B cell (primary cell): Measurements from ENCODE around the gene CLN3. TPM values are rescaled to one million over a fixed set of nuclear protein-coding genes. Genes with fewer than 3 reads are reported as not detected.

Source experiments
- ATAC-seq: fragments of 200-7000 bp; cut with Tn5 transposase; one replicate; pipeline ENCODE4 v1.10.0; 2021; ENCODE audit warnings: low read depth, mild to moderate bottlenecking, moderate number of reproducible peaks, moderate library complexity
- CTCF ChIA-PET: fragments of 350-600 bp; sonication (Branson Sonifier 250); formaldehyde crosslinking; loops from one replicate; lab custom pipeline; 2021; ENCODE audit warnings: antibody characterized with exemption, inconsistent platforms; lab: Charles Lee
- POLR2A ChIA-PET: fragments of 350-600 bp; sonication (Branson Sonifier 250); formaldehyde crosslinking; loops from one replicate; lab custom pipeline; 2021; ENCODE audit warnings: antibody characterized with exemption; lab: Charles Lee
- DNase-seq: peaks from one replicate; pipeline ENCODE4 v3.0.0; 2013
- H2AFZ ChIP-seq: 2 replicates; pipeline ENCODE4 v1.6.1; 2012; ENCODE audit warnings: mild to moderate bottlenecking, low read depth, low read length; ENCODE audit not compliant: insufficient read depth, poor library complexity, severe bottlenecking
- H3K27ac ChIP-seq, 2 donors: 1 replicate in 1 of 2; 2 replicates in 1 of 2; pipeline ENCODE4 v1.5.1; 2012 to 2013; ENCODE audit warnings: low read length in 2 of 2, mild to moderate bottlenecking in 2 of 2, moderate library complexity in 1 of 2
- H3K27me3 ChIP-seq, 4 experiments: fragments of 200-600 bp in 1 of 4; sonication (generic) in 1 of 4; replicated peaks in 1 of 4; 1 replicate in 2 of 4; 2 replicates in 2 of 4; pipeline versions ENCODE4 v1.6.1 to v1.7.0; 2013 to 2016; ENCODE audit warnings: low read length in 3 of 4, mild to moderate bottlenecking in 2 of 4, mixed read lengths in 1 of 4, moderate library complexity in 1 of 4; ENCODE audit not compliant: insufficient read depth in 4 of 4, control insufficient read depth in 3 of 4; ENCODE audit errors: control extremely low read depth in 1 of 4
- H3K36me3 ChIP-seq, 2 experiments: replicated peaks in 1 of 2; 1 replicate in 1 of 2; 2 replicates in 1 of 2; pipeline versions ENCODE4 v1.6.1 to v1.7.1; 2013; ENCODE audit warnings: low read length in 1 of 2; ENCODE audit not compliant: insufficient read depth in 2 of 2, control insufficient read depth in 1 of 2; ENCODE audit errors: control extremely low read depth in 1 of 2, extremely low read depth in 1 of 2
- H3K4me1 ChIP-seq, 2 donors: fragments of 200-600 bp in 1 of 2; sonication (generic) in 1 of 2; 1 replicate in 1 of 2; 2 replicates in 1 of 2; pipeline versions ENCODE4 v1.5.1 to v1.6.1; 2013 to 2017; ENCODE audit warnings: low read length in 2 of 2; ENCODE audit not compliant: control insufficient read depth in 2 of 2, insufficient read depth in 2 of 2
- H3K4me2 ChIP-seq: replicated peaks from 2 replicates; pipeline ENCODE3; 2012; ENCODE audit warnings: mild to moderate bottlenecking, low read depth, low read length; ENCODE audit not compliant: poor library complexity, severe bottlenecking
- H3K4me3 ChIP-seq, 5 experiments: fragments of 200-600 bp in 1 of 5; sonication (generic) in 1 of 5; 1 replicate in 3 of 5; 2 replicates in 2 of 5; pipeline versions ENCODE4 v1.5.1 to v1.7.0; 2011 to 2016; ENCODE audit warnings: low read length in 4 of 5, mild to moderate bottlenecking in 4 of 5, low read depth in 2 of 5, control low read depth in 1 of 5, moderate library complexity in 1 of 5; ENCODE audit not compliant: insufficient read depth in 1 of 5; ENCODE audit errors: control extremely low read depth in 1 of 5, extremely low read depth in 1 of 5
- H3K79me2 ChIP-seq: fragments of 200-600 bp; sonication (generic); one replicate; pipeline ENCODE4 v1.6.0; 2016; ENCODE audit warnings: low read length; ENCODE audit not compliant: control insufficient read depth, insufficient read depth
- H3K9ac ChIP-seq: fragments of 200-600 bp; sonication (generic); 2 replicates; pipeline ENCODE4 v1.6.1; 2017; ENCODE audit warnings: mild to moderate bottlenecking, low read length, moderate library complexity
- H3K9me3 ChIP-seq, 3 donors: one replicate each; pipeline versions ENCODE4 v1.6.1 to v1.7.1; 2013; ENCODE audit warnings: low read length in 2 of 3; ENCODE audit not compliant: control insufficient read depth in 2 of 3, insufficient read depth in 1 of 3; ENCODE audit errors: control extremely low read depth in 1 of 3
- H4K20me1 ChIP-seq: 2 replicates; pipeline ENCODE4 v1.6.0; 2012; ENCODE audit warnings: mild to moderate bottlenecking, low read length; ENCODE audit not compliant: insufficient read depth, control insufficient read depth, poor library complexity, severe bottlenecking
- H3K27ac Mint-ChIP-seq: one replicate; pipeline ENCODE4 v1.8.0; 2021; ENCODE audit warnings: mixed read lengths
- H3K27me3 Mint-ChIP-seq: one replicate; pipeline ENCODE4 v1.8.0; 2021; ENCODE audit warnings: mixed read lengths
- H3K4me1 Mint-ChIP-seq: one replicate; pipeline ENCODE4 v1.8.0; 2021; ENCODE audit warnings: mixed read lengths
- H3K4me3 Mint-ChIP-seq: one replicate; pipeline ENCODE4 v1.8.0; 2021; ENCODE audit warnings: mixed read lengths
- H3K9me3 Mint-ChIP-seq: one replicate; pipeline ENCODE4 v1.8.0; 2022; ENCODE audit warnings: mixed read lengths; ENCODE audit not compliant: insufficient read depth
- CTCF ChIP-seq: fragments of 200-600 bp; IDR thresholded peaks from one replicate; pipeline ENCODE4 v1.8.0; 2022; ENCODE audit warnings: antibody characterized with exemption, mild to moderate bottlenecking
- EZH2 ChIP-seq: IDR thresholded peaks from 2 replicates; pipeline ENCODE4 v1.6.1; 2012; ENCODE audit warnings: borderline replicate concordance, low read depth, mild to moderate bottlenecking, moderate library complexity, low read length; ENCODE audit not compliant: insufficient read depth, poor library complexity, severe bottlenecking
- WGBS: methylation state at CpG from one replicate; pipeline ENCODE4 v1.1.5; 2013; ENCODE audit warnings: missing lambda C conversion rate; ENCODE audit not compliant: insufficient coverage; 5-methylcytosine and 5-hydroxymethylcytosine counted together
- intact Hi-C: fragments of 100-400 bp; cut with micrococcal nuclease; formaldehyde crosslinking; loops from one replicate; pipeline ENCODE4 v1.10.0; 2022
- polyA plus RNA-seq: library from polyadenylated mRNA; depleted of rRNA; stranded (reverse); fragments of >200 nt; gene quantifications from 2 replicates; pipeline ENCODE4 v1.2.3, GENCODE V29; 2012
- total RNA-seq, 2 donors: library from RNA; stranded (reverse); fragments of 120-200 nt in 1 of 2; gene quantifications; 1 replicate in 1 of 2; 2 replicates in 1 of 2; pipeline versions ENCODE4 v1.2.3 to v1.2.4, GENCODE V29; 2013 to 2022

The CLN3 gene
- total and polyA plus RNA-seq, 2 donors (not counting 1 experiment from before 2014, with no cell fraction given), result 34.3 to 37.7 TPM

GRCh38 chr16:28522792-28523191, 30.9 kb upstream of the CLN3 start:
- Histone ChIP-seq H3K4me3 (no peak overlapping the region), H3K27me3 (no peaks in the 10 kb centered on the region), H3K36me3 (no peaks in the 10 kb centered on the region), H3K4me2 (no peak overlapping the region), H3K4me1 (no peaks in the 10 kb centered on the region), H4K20me1 (no peaks in the 10 kb centered on the region), H3K79me2 (no peaks in the 10 kb centered on the region), H3K9me3 (no peaks in the 10 kb centered on the region), H3K27ac (no peak overlapping the region), H2AFZ (no peak overlapping the region), H3K9ac (no peak overlapping the region)
- no peak for DNase-seq
- Mint-ChIP-seq H3K4me3 (no peak overlapping the region), H3K27ac (no peak overlapping the region), H3K9me3 (no peaks in the 10 kb centered on the region), H3K27me3 (peaks cover 8% of the 10 kb centered on the region), H3K4me1 (peaks cover 7% of the 10 kb centered on the region)
- ATAC-seq, result no peak
- CTCF ChIA-PET, result interaction anchor here (0.9 kb wide), 1 partner anchor 9 kb away, joined by 4 read pairs; no protein-coding TSS in a partner anchor
- 70% methylated on average over 11 of the region's 11 CpGs for WGBS
- intact Hi-C loops, result no loop called here
- POLR2A ChIA-PET, result no interaction called here
- TF ChIP-seq CTCF, result no peak
- no peak for TF ChIP-seq EZH2

GRCh38 chr16:28521436-28521835, 29.6 kb upstream of the CLN3 start:
- no peaks in the 10 kb centered on the region for H3K27me3 ChIP-seq
- Mint-ChIP-seq H3K27ac (no peak overlapping the region), H3K9me3 (no peaks in the 10 kb centered on the region), H3K27me3 (peaks cover 11% of the 10 kb centered on the region), H3K4me3 (no peak overlapping the region), H3K4me1 (peaks cover 10% of the 10 kb centered on the region)
- ChIA-PET POLR2A (no interaction called here), CTCF (interaction anchor here (0.8 kb wide), 1 partner anchor 19 kb away, joined by 3 read pairs; no protein-coding TSS in a partner anchor)
- H3K9me3 ChIP-seq, result no peaks in the 10 kb centered on the region
- no peak overlapping the region for H3K27ac ChIP-seq
- no peak overlapping the region for H2AFZ ChIP-seq
- intact Hi-C loops, result no loop called here
- no peaks in the 10 kb centered on the region for H3K4me1 ChIP-seq
- no peak for ATAC-seq
- no peak overlapping the region for H3K9ac ChIP-seq
- no peaks in the 10 kb centered on the region for H3K79me2 ChIP-seq
- no peaks in the 10 kb centered on the region for H3K36me3 ChIP-seq
- 76% methylated on average over 6 of the region's 6 CpGs for WGBS
- no peak overlapping the region for H3K4me3 ChIP-seq
- no peaks in the 10 kb centered on the region for H4K20me1 ChIP-seq
- no peak for TF ChIP-seq CTCF
- no peak for TF ChIP-seq EZH2
- H3K4me2 ChIP-seq, result no peak overlapping the region
- DNase-seq, result no peak
